ENCODE results near the gene VARS2.
A peak's percentile ranks its signal among the peaks of the same experiment; 100 is the strongest.
"Not testable (repeated sequence)": the region's sequence is repeated elsewhere in the genome, so short reads cannot be mapped to it uniquely, and the experiment has no call there.

Gene VARS2

DNA sequence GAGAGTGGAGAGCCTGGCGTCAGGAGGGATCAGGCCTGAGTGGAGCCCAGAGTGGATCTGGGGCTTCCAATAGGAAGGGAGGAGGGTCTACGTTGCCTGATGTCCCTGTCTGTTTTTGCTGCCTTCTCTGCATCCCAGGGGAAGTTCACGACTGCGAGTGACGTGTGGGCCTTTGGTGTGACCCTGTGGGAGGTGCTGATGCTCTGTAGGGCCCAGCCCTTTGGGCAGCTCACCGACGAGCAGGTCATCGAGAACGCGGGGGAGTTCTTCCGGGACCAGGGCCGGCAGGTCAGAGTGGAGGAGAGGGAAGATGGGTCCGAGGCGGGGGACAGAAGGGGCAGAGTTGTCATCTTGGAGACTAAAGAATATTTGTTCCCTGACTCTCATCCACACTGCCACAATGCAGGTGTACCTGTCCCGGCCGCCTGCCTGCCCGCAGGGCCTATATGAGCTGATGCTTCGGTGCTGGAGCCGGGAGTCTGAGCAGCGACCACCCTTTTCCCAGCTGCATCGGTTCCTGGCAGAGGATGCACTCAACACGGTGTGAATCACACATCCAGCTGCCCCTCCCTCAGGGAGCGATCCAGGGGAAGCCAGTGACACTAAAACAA is 15.2 kb upstream of the VARS2 start:
- DNase-seq (ENCODE audit: low spot score), result no peak

DNA sequence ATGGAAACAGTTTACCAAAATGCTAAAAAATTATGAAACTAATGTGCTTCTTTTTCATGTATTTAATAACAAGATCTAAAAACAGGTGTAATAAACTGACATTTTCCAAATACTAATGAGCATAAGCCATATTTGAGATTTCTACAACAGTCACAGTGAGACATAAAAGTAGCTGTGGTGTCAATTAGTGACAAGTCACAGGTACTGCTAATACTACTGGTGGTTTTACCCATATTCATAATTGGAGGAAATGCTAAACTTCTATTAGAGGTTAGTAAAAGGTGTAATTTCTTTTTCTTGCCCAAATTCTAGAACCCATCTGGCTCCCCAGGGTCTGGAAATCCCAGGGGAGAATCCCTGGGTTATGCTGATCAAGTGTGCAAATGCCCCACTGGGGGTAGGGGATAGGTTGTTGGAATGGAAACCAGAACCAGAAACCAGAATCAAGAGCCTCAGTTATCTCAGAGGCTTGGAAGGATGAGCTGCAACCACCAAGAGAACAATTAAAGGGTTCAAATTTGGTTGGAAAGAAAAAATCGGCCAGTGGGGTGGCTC is 13.1 kb upstream of the VARS2 start:
- no peak for DNase-seq (ENCODE audit: low spot score)

DNA sequence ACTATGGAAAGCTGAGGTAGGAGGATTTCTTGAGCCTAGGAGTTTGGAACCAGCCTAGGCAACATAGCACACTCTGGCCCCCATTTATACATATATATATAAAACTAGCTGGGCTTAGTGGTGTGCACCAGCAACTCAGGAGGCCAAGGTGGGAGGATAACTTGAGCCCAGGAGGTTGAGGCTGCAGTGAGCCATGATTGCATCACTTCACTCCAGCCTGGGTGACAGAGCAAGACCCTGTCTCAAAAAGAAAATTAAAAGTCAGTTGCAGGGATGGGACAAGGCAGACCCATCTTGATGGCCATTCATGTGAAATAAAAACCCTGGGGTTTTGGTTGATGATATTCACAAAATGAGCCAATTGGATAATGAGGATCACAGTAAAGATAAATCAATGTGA is 12.6 kb upstream of the VARS2 start:
- no peak for DNase-seq (ENCODE audit: low spot score)

- DNase-seq (ENCODE audit: low spot score), result not testable (repeated sequence)
Measured at GRCh38 chr6:30902196-30902595, 11.8 kb upstream of the VARS2 start.

DNA sequence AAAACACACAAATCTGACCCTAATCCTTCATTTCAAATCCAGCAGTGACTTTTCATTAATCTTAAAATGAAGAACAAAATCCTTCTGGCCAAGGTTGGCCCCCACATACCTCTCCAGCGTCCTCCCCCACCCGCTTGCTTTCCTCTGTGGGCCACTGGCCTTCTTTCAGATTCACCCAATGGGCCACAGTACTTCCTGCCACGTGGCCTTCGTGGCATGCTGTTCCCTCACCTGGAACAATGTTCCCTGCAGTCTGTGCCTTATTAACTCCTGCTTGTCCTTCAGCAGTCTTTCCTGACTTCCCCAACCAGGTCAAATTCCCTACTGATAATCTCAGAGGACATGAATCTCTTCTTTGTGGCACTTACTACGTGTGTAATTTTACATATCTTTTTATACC is 11.3 kb upstream of the VARS2 start:
- no peak for DNase-seq (ENCODE audit: low spot score)

DNA sequence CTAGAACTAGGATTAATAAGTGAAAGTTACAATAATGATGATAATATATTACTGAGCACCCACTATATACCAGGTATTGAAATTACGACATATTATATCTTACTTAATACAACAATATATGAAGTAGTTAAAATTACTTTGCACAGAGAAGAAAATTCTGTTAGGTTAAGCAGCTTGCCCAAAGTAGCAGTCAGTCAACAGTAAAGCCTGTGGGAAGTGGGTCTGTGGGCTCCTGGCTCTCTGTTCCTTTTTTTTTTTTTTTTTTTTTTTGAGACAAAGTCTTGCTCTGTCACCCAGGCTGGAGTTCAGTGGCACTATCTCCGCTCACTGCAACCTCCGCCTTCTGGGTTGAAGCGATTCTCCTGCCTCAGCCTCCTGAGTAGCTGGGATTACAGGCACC is 10.8 kb upstream of the VARS2 start:
- DNase-seq (ENCODE audit: low spot score), result no peak

DNA sequence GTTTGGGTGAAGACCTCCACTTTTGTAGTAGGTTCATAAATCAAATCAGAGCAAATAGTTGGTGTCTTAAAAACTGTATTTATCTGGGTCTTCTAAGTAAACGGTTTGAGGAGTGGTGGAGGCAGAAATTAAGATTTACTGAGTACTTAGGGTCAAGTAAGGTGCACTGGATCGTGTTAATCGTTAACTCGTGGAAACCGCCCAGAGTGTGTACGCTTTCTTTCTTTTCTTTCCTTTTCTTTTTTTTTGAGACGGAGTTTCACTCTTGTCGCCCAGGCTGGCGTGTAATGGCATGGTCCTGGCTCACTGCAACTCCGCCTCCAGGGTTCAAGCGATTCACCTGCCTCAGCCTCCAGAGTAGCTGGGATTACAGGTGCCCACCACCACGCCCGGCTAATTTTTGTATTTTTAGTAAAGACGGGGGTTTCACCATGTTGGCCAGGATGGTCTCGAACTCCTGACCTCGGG is 6.7 kb upstream of the VARS2 start:
- not testable (repeated sequence) for DNase-seq (ENCODE audit: low spot score)

DNA sequence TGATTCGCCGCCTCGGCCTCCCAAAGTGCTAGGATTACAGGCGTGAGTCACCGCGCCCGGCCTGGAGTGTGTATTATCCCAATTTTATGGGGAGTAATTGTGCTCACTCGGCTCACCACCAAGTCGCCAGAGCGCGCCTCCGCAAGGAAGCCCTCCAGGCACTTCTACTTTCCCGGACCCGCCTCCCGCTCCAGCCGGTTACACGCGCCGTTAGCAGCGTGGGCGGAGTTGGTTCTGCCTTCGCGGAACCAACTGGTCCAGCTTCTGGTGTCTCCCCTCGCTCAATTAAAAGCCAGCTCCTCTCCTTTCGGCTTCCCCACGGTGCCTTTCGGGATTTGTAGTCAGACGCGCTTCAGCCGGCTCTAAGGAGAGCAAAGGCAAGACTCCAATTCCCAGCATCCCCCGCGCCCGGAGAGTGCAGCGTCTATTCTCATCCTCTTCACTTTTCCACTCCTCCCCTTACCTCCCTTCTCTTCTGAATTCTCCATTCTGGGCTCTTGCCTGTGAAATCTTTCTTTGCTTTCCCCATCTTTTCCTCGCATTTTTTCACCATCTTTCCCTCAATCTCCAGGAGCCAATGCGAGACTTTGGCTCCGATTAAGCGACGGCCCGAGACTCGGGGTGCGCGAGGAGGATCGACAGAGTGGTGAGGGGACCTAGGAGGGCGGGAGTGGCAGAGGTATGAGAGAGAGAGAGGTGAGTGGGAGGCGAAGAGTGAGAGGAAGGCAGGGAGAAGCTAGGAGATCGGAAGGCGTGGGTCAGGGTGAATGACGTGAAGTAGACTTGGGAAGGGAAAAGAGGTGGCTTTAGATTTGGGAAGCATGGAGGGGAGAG is 6.1 kb upstream of the VARS2 start, which contains the start of gene GTF2H4:
TSS of gene GTF2H4 (plus strand) at position 450 of the 834 bp plus-strand sequence.
- DNase-seq (ENCODE audit: low spot score), result peak; percentile 95

DNA sequence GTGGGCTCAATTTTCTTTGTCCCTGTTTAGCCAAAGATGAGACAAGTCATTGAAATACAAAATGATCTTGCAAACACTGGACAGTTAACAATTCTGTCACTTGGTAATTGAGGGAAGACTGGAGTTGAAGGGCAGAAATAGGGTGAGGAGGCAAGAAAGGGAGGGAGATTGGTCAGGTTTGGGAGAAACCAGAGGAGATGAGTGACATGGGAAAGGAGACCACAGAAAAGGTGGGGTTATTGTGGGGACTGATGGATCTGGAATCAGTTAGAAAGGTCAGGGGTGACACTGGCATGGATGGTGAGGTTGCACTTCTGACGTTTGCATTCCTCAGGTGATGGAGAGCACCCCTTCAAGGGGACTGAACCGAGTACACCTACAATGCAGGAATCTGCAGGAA is 5.3 kb upstream of the VARS2 start:
- no peak for DNase-seq (ENCODE audit: low spot score)

DNA sequence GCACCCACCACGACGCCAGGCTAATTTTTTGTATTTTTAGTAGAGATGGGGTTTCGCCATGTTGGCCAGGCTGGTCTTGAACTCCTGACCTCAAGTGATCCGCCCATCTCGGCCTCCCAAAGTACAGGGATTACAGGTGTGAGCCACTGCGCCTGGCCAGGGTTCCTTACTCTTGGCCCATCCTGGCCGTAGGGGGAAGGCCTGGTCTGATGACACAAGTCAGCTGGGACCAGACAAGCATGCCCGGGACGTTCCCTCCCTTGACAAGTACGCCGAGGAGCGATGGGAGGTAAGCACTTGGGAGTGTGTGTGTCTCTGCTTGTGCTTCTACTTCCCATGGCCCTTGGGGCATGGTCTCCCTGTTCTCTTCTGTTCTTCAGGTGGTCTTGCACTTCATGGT is 3.6 kb upstream of the VARS2 start:
- DNase-seq (ENCODE audit: low spot score), result not testable (repeated sequence)

- DNase-seq (ENCODE audit: low spot score), result no peak
Measured at GRCh38 chr6:30912746-30913520, 1.1 kb upstream of the VARS2 start.

- DNase-seq (ENCODE audit: low spot score), result no peak
Measured at GRCh38 chr6:30913721-30914075, 340 bp upstream of the VARS2 start.

DNA sequence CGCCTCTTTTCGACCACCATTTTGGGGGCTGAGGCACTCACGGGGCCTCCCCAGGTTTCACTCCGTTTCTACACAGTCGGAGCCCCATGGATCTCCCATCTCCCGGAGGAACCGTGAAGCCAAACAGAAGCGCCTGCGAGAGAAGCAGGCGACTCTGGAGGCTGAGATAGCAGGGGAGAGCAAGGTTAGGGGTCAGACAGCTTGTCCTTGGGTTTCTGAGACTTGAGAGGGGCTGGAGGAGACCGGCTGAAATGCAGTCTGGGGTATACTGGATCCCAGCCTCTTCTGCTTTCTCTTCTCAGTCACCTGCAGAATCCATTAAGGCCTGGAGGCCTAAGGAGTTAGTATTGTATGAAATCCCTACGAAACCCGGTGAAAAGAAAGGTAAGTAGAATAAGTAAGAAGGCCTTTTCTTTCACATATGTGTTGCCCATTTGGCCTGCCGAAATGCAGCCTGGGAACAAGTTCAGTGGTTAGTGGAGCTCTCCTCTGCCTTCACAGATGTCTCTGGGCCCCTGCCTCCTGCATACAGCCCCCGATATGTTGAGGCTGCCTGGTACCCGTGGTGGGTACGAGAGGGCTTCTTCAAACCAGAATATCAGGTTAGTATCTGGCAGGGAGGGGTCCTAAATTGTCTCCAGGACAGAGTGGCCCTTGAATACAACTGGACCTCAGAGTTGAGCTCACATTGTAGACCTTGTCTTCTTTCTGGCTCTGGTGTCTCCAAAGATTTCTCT is 984 bp downstream of the VARS2 start:
- no peak for DNase-seq (ENCODE audit: low spot score)

DNA sequence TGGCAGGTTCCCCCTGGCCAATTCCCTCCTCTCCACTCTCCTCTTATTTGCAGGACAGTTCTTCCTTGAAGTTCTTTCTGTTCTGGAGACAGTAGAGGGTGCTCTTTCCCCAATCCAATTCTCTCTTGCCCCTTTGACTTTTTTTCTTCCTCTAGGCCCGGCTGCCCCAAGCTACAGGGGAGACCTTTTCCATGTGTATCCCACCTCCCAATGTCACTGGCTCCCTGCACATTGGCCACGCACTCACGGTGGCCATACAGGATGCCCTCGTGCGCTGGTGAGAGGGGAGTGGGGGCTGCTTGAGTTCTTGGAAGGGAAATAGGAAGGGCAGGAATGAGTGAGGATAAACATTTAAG is 1.5 kb downstream of the VARS2 start:
- no peak for DNase-seq (ENCODE audit: low spot score)

- no peak for DNase-seq (ENCODE audit: low spot score)
Measured at GRCh38 chr6:30917041-30917440, 3.0 kb downstream of the VARS2 start.

GRCh38 chr6:30917487-30917886 is 3.4 kb downstream of the VARS2 start:
- no peak for DNase-seq (ENCODE audit: low spot score)

DNA sequence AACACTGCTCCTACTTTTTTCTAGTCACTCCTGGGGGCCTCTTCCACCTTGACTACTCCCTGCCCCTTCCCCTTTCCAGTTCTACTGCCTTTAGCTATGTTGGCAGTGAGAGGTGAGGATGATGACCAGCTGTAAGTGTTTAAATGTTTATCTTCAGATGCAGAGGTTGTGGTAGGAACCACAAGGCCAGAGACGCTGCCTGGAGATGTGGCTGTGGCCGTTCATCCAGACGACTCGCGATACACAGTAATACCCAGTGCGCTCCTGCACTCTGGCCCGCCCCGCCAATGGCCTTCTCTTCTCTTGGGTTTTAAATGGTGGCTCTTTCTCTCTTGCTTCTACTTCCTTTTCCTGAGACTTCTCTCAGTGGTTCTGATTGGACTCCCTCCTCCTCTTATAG is 4.6 kb downstream of the VARS2 start:
- DNase-seq (ENCODE audit: low spot score), result no peak

DNA sequence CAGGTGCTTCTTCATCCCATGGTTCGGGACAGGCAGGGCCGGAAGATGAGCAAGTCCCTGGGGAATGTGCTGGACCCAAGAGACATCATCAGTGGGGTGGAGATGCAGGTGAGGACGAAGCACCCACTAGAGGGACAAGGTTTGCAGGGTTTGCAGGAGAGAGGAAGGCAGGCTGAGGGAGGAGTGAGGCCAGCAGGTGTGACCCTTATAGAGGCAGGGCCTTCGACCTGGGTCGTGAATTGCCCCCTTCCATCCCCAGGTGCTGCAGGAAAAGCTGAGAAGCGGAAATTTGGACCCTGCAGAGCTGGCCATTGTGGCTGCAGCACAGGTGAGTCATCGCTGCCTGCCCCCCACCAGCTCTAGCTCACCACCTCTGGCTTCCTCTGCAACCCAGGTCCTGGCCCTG is 8.4 kb downstream of the VARS2 start:
- no peak for DNase-seq (ENCODE audit: low spot score)

- DNase-seq (ENCODE audit: low spot score), result not testable (repeated sequence)
Measured at GRCh38 chr6:30924040-30924627, 10.1 kb downstream of the VARS2 start.

DNA sequence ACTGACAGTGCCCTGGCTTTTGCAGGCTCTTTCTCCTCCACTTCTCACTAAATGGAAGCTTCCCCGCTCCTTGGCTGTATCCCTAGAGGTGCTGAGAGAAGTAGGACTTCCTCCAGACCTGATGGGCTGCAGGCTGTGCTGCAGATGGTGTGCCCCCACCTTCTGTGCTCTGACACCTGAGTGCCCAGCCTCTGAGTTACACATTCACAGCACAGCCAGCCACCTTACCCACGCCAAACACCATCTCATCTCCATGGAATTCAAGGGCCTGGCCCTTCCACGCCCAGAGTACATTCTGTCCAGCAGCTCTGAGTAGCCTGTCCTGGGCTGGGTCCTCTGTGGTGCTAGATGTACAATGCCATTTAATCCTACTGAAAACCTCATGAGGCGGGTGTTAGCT is 12.6 kb downstream of the VARS2 start:
- DNase-seq (ENCODE audit: low spot score), result no peak

- DNase-seq (ENCODE audit: low spot score), result not testable (repeated sequence)
Measured at GRCh38 chr6:30927080-30927479, 13.0 kb downstream of the VARS2 start.
